Subcutaneous adipose tissue (tissue), 4 donors: ENCODE results near the gene ADAMTS12. TPM values are rescaled to one million over a fixed set of nuclear protein-coding genes. Genes with fewer than 3 reads are reported as not detected.

Source experiments
- total RNA-seq, 4 donors: library from RNA; depleted of rRNA; stranded (reverse); fragments of >200 nt; gene quantifications; one replicate each; pipeline ENCODE4 v1.1.0, GENCODE V29; 2016
- TF ChIP-seq, protein P1 (sequence below): fragments of 450-650 bp; IDR thresholded peaks from one replicate; pipeline ENCODE4 v1.5.1; 2016; ENCODE audit warnings: low read depth, mild to moderate bottlenecking, control low read depth, antibody characterized with exemption, moderate library complexity

Gene ADAMTS12
- total RNA-seq, 4 donors from 2014 or later, result 13.8 to 49.4 (median 20.2) TPM

DNA sequence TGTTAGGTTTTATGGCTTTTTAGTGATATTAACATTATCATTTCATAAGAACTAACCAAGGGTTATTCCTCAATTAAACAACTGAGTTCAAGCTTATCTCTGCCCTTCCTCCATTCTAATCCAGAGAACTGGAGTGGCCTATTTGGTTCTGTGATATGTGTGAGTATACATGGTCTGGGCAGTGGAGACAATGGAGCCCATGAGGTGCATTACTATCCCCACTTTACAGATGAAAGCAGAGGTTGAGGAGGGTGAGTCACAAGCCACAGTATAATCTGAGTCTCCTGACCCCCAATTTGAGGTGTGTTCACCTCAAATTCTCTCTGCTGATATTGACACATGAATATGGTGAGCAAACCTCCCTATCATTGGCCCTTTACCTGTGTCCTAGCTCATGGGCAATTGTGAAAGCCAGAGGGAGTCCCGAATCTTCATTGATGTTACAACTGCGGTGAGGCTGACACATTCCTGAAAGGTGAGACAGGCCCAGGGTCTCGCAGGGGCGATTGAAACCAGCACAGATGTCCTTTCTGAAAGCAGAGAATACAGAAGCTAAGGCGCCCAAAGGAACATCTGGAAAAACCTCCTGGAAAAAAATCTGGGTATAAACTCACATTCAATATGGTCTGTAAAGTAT lies 233.9 kb downstream of the ADAMTS12 start:
- TF ChIP-seq, protein P1, sequence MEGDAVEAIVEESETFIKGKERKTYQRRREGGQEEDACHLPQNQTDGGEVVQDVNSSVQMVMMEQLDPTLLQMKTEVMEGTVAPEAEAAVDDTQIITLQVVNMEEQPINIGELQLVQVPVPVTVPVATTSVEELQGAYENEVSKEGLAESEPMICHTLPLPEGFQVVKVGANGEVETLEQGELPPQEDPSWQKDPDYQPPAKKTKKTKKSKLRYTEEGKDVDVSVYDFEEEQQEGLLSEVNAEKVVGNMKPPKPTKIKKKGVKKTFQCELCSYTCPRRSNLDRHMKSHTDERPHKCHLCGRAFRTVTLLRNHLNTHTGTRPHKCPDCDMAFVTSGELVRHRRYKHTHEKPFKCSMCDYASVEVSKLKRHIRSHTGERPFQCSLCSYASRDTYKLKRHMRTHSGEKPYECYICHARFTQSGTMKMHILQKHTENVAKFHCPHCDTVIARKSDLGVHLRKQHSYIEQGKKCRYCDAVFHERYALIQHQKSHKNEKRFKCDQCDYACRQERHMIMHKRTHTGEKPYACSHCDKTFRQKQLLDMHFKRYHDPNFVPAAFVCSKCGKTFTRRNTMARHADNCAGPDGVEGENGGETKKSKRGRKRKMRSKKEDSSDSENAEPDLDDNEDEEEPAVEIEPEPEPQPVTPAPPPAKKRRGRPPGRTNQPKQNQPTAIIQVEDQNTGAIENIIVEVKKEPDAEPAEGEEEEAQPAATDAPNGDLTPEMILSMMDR, result no peak

- TF ChIP-seq, protein P1, result no peak
Observed at GRCh38 chr5:33657176-33657575, 234.6 kb downstream of the ADAMTS12 start.

DNA sequence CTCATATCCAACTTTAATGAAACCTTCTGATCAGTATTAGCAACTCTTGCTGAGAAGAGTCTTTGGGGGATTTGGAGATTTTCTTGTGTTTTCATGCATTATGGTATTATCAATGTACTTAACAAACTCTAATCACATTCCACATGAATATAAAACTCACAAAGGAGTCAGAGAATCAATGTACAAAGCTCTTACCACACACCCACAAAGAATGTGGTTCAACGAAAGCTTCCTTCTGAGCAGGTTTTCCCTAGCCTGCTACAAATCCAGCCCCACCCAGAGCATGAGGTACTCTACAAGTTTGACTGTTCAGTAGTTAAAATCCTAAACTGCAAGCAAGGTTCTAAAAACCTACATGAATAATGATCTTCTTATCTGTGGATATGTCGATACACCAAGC lies 240.9 kb downstream of the ADAMTS12 start:
- TF ChIP-seq, protein P1, result no peak

DNA sequence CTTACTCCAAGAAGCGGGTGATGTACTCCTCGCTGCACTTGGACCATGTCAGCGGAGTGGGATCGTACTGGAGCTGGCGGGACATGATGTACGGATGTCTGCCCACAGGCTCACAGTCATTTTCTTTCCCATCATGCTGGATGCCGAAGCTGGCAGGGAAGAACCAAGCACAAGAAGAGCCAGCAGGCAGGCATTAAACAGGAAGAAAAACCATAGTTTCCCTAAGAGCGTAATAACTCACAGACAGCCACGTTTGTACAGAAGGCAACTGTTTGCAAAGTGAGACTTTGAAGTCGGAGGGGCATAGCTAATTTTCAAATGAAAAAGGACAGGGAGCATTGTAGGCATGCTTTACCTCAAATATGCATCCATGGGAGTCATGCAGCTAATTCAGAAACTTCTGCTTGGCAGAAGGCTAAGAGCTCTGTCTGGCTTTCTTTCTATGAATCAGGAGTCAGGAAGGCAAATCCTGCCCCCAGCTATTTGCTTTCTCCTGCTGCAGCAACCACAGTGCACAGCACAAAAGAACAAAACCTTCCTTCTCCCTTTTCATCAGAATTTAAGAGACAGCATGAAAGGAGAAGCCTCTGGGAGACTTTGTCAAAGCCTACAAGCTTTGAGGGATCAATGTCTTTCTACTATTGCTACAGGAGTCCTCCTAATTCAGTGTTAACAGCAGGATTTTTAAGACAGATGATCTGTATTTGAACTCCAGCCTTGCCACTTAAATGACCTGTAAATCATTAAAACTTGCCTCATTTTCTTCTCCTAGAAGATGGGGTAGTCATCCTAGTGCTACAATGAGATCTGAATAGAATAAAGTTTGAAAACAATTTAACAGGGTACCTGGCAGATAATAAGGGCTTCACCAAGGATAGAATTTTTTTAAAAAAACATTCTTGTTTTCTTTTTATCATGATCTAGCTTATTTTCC lies 242.0 kb downstream of the ADAMTS12 start:
- TF ChIP-seq, protein P1, result no peak

GRCh38 chr5:33641744-33642505 lies 249.9 kb downstream of the ADAMTS12 start:
- TF ChIP-seq, protein P1, result no peak

GRCh38 chr5:33639474-33639873 lies 252.3 kb downstream of the ADAMTS12 start:
- TF ChIP-seq, protein P1, result no peak
